HepG2 (cell line): ENCODE data around the gene CBX7. TPM values are rescaled to one million over a fixed set of nuclear protein-coding genes. Genes with fewer than 3 reads are reported as not detected.

Source experiments
- ATAC-seq: fragments of 200-7000 bp; cut with Tn5 transposase; 3 replicates; pipeline ENCODE4 v1.9.1; 2020; ENCODE audit warnings: mild to moderate bottlenecking, moderate library complexity
- BruUV-seq: library from RNA; stranded (reverse); fragments of 400-500 nt; replicated peaks from 2 replicates; lab custom pipeline; 2021; lab: Mats Ljungman, UMichigan
- CTCF ChIA-PET: fragments of 300-600 bp; formaldehyde crosslinking; extraction: SDS; loops from one replicate; lab custom pipeline; 2021; ENCODE audit warnings: low total read pairs, inconsistent platforms, low intra/inter-chr PET ratio; lab: Yijun Ruan, JAX
- POLR2A ChIA-PET: fragments of 350-600 bp; sonication (Branson Sonifier 250); formaldehyde crosslinking; loops from one replicate; lab custom pipeline; 2020; ENCODE audit warnings: antibody characterized with exemption, inconsistent platforms; lab: Yijun Ruan, JAX
- DNase-seq: peaks from one replicate; pipeline ENCODE4 v3.0.0-alpha.2; 2015; ENCODE audit warnings: low spot score
- FAIRE-seq: peaks from 3 replicates; lab custom pipeline; 2011; peaks lifted over from hg19 to GRCh38; lab: Jason Lieb, UNC
- H2AFZ ChIP-seq: one replicate; pipeline ENCODE4 v1.6.1; 2011; ENCODE audit warnings: low read length, inconsistent platforms
- H3K27ac ChIP-seq: fragments of 300-600 bp; 3 replicates; pipeline ENCODE4 v1.8.0; 2011; ENCODE audit warnings: mixed run types, mild to moderate bottlenecking, mixed read lengths, low read length, inconsistent platforms; ENCODE audit not compliant: insufficient read depth; ENCODE audit errors: extremely low read length
- H3K27me3 ChIP-seq, 2 experiments: fragments of 200-600 bp in 1 of 2; 2 replicates in 1 of 2; 3 replicates in 1 of 2; pipeline versions ENCODE4 v1.6.0 to v1.8.0; 2011; ENCODE audit warnings: low read length in 2 of 2, mild to moderate bottlenecking in 2 of 2, moderate library complexity in 2 of 2, inconsistent platforms in 1 of 2; ENCODE audit not compliant: insufficient read depth in 2 of 2, control insufficient read depth in 1 of 2
- H3K36me3 ChIP-seq, 2 experiments: fragments of 200-600 bp in 1 of 2; replicated peaks in 1 of 2; 2 replicates in 1 of 2; 3 replicates in 1 of 2; pipeline versions ENCODE4 v1.5.1 to v1.8.0; 2011; ENCODE audit warnings: low read length in 2 of 2, inconsistent platforms in 1 of 2; ENCODE audit not compliant: insufficient read depth in 2 of 2, control insufficient read depth in 1 of 2
- H3K4me1 ChIP-seq: 2 replicates; pipeline ENCODE4 v1.5.1; 2012; ENCODE audit warnings: low read length, inconsistent platforms; ENCODE audit not compliant: insufficient read depth
- H3K4me2 ChIP-seq: 2 replicates; pipeline ENCODE4 v1.6.0; 2011; ENCODE audit warnings: low read depth, low read length, inconsistent platforms
- H3K4me3 ChIP-seq, 3 experiments: fragments of 200-600 bp in 1 of 3; sonication (generic), shearing (Covaris generic) in 1 of 3; replicated peaks in 1 of 3; 2 replicates each; pipeline ENCODE4 v1.5.1; 2011 to 2016; ENCODE audit warnings: low read length in 3 of 3, inconsistent platforms in 2 of 3, low read depth in 2 of 3, mild to moderate bottlenecking in 2 of 3, control low read depth in 1 of 3, mixed read lengths in 1 of 3; ENCODE audit not compliant: insufficient read depth in 1 of 3
- H3K79me2 ChIP-seq: one replicate; pipeline ENCODE4 v1.6.1; 2011; ENCODE audit warnings: low read length, inconsistent platforms; ENCODE audit not compliant: insufficient read depth
- H3K9ac ChIP-seq: 2 replicates; pipeline ENCODE4 v1.6.0; 2011; ENCODE audit warnings: mild to moderate bottlenecking, low read depth, low read length, inconsistent platforms; ENCODE audit not compliant: insufficient read depth
- H3K9me3 ChIP-seq: 2 replicates; pipeline ENCODE4 v1.5.1; 2012; ENCODE audit warnings: mild to moderate bottlenecking, low read length
- H4K20me1 ChIP-seq: 2 replicates; pipeline ENCODE4 v1.6.0; 2011; ENCODE audit warnings: inconsistent platforms, mild to moderate bottlenecking, low read length, moderate library complexity; ENCODE audit not compliant: insufficient read depth
- FOXK1 ChIP-seq: sonication (generic); formaldehyde crosslinking; IDR thresholded peaks from 2 replicates; pipeline ENCODE4 v1.4.0; 2020; ENCODE audit warnings: low read depth, missing genetic modification reagents, borderline replicate concordance
- GABPA ChIP-seq, 2 experiments: IDR thresholded peaks; 2 replicates each; pipeline ENCODE4 v1.6.1; 2011 to 2016; ENCODE audit warnings: low read depth in 2 of 2, low read length in 1 of 2, missing biosample characterization in 1 of 2, missing genetic modification characterization in 1 of 2
- HIC2 ChIP-seq: sonication (generic); formaldehyde crosslinking; IDR thresholded peaks from 2 replicates; pipeline ENCODE4 v1.9.0; 2022; ENCODE audit warnings: low read depth, missing genetic modification reagents
- HIVEP1 ChIP-seq: sonication (generic); formaldehyde crosslinking; IDR thresholded peaks from 2 replicates; pipeline ENCODE4 v1.4.0; 2020; ENCODE audit warnings: mild to moderate bottlenecking, missing genetic modification reagents
- HNRNPL ChIP-seq: fragments of 200-400 bp; formaldehyde crosslinking; IDR thresholded peaks from 2 replicates; pipeline ENCODE4 v1.6.1; 2017; ENCODE audit warnings: mild to moderate bottlenecking, low read depth, low read length
- NR2F6 ChIP-seq, 2 experiments: IDR thresholded peaks; 2 replicates each; pipeline ENCODE4 v1.6.1; 2016; ENCODE audit warnings: antibody characterized with exemption in 1 of 2, mild to moderate bottlenecking in 1 of 2
- SRSF4 ChIP-seq: fragments of 200-400 bp; formaldehyde crosslinking; IDR thresholded peaks from one replicate; pipeline ENCODE4 v1.6.1; 2018; ENCODE audit warnings: mild to moderate bottlenecking, low read depth, low read length, moderate library complexity; ENCODE audit not compliant: poor library complexity, severe bottlenecking
- TGIF2 ChIP-seq: IDR thresholded peaks from 2 replicates; pipeline ENCODE4 v1.6.1; 2016; ENCODE audit warnings: control low read depth, missing compliant biosample characterization
- TMF1 ChIP-seq: sonication (generic); formaldehyde crosslinking; IDR thresholded peaks from 2 replicates; pipeline ENCODE4 v1.8.1; 2022; ENCODE audit warnings: low read depth, missing genetic modification reagents
- YEATS2 ChIP-seq: sonication (generic); formaldehyde crosslinking; IDR thresholded peaks from 2 replicates; pipeline ENCODE4 v1.4.0; 2020; ENCODE audit warnings: missing genetic modification reagents, borderline replicate concordance
- ZBTB42 ChIP-seq: sonication (generic); formaldehyde crosslinking; IDR thresholded peaks from 2 replicates; pipeline ENCODE4 v1.5.0; 2020; ENCODE audit warnings: mild to moderate bottlenecking, missing genetic modification reagents
- ZNF564 ChIP-seq: sonication (generic); formaldehyde crosslinking; IDR thresholded peaks from 2 replicates; pipeline ENCODE4 v1.8.1; 2023; ENCODE audit warnings: mild to moderate bottlenecking, missing genetic modification reagents
- ZNF569 ChIP-seq: sonication (generic); formaldehyde crosslinking; IDR thresholded peaks from 2 replicates; pipeline ENCODE4 v1.5.0; 2020; ENCODE audit warnings: mild to moderate bottlenecking, missing genetic modification reagents, moderate library complexity, borderline replicate concordance
- WGBS: methylation state at CpG from one replicate; pipeline ENCODE4 v1.1.6; 2017; ENCODE audit warnings: low lambda C conversion rate; 5-methylcytosine and 5-hydroxymethylcytosine counted together
- in situ Hi-C: cut with HindIII; loops from 2 replicates; pipeline ENCODE4 v1.10.0; 2017; ENCODE audit warnings: low pct_unique_long_range_greater_than_20kb; ENCODE audit not compliant: extremely low pct_ligation_motif_present
- intact Hi-C: fragments of 100-400 bp; cut with micrococcal nuclease; formaldehyde crosslinking; loops from one replicate; pipeline ENCODE4 v1.10.0; 2022; ENCODE audit not compliant: unreplicated experiment
- polyA plus RNA-seq, 8 experiments: library from polyadenylated mRNA; depleted of rRNA in 3 of 8; stranded (reverse) in 7 of 8; unstranded in 1 of 8; fragments of >200 nt; fragmentation: Illumina TruSeq in 4 of 8; extraction: Trizol in 4 of 8; gene quantifications; 2 replicates each; pipeline versions ENCODE4 v1.2.1 to v1.2.3, GENCODE V29; 2011 to 2016; ENCODE audit warnings: low read depth in 4 of 8, missing spikeins in 1 of 8, mixed read lengths in 1 of 8; ENCODE audit not compliant: insufficient read depth in 1 of 8
- total RNA-seq, 5 experiments: library from RNA; depleted of rRNA; stranded (reverse); fragments of >200 nt; fragmentation: Illumina TruSeq; extraction: Trizol; gene quantifications; 2 replicates each; pipeline ENCODE4 v1.2.3, GENCODE V29; 2016; ENCODE audit warnings: low read depth in 1 of 5
- TF ChIP-seq, protein P1 (sequence below): sonication (generic); formaldehyde crosslinking; conservative IDR thresholded peaks from 2 replicates; pipeline ENCODE4 v1.4.0; 2020; ENCODE audit warnings: mild to moderate bottlenecking, missing genetic modification reagents, moderate library complexity
- TF ChIP-seq, protein P2 (sequence below): sonication (generic); formaldehyde crosslinking; IDR thresholded peaks from 2 replicates; pipeline ENCODE4 v1.4.0; 2020; ENCODE audit warnings: missing genetic modification reagents

The CBX7 gene
- total and polyA plus RNA-seq, 2 of the 13 experiments (the other 11 are each of a cell fraction or from before 2014, with no cell fraction given) = 0.35 to 4.9 TPM

DNA sequence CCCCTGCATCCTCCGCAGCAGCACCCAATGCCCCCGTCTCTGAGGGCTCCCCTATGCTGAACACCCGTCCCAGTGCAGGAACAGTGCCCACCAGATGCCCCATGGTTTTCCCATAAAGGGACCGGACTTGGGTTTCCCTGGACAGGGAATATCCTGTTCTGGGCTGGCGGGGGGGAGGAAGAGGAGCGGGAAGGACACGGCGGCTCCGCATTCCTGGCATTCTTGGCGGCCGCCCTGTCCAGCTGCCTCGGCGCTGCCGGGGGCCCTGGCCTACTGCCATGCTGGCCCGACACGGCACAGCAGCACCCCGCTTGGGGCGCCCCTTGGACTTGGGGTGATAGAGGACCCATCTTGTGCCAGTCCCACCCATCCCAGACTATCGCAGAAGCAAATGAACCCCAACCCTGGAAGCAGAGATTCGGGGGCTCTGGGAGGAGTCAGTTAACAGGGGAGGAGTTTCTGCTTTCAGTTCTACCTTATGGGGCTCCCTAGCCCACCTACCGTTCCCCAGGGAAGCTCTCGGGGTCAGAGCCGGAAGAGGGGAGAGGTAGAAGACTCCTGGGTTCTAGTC lies 23.7 kb upstream of the CBX7 start (continued):
- TF ChIP-seq, protein P1, sequence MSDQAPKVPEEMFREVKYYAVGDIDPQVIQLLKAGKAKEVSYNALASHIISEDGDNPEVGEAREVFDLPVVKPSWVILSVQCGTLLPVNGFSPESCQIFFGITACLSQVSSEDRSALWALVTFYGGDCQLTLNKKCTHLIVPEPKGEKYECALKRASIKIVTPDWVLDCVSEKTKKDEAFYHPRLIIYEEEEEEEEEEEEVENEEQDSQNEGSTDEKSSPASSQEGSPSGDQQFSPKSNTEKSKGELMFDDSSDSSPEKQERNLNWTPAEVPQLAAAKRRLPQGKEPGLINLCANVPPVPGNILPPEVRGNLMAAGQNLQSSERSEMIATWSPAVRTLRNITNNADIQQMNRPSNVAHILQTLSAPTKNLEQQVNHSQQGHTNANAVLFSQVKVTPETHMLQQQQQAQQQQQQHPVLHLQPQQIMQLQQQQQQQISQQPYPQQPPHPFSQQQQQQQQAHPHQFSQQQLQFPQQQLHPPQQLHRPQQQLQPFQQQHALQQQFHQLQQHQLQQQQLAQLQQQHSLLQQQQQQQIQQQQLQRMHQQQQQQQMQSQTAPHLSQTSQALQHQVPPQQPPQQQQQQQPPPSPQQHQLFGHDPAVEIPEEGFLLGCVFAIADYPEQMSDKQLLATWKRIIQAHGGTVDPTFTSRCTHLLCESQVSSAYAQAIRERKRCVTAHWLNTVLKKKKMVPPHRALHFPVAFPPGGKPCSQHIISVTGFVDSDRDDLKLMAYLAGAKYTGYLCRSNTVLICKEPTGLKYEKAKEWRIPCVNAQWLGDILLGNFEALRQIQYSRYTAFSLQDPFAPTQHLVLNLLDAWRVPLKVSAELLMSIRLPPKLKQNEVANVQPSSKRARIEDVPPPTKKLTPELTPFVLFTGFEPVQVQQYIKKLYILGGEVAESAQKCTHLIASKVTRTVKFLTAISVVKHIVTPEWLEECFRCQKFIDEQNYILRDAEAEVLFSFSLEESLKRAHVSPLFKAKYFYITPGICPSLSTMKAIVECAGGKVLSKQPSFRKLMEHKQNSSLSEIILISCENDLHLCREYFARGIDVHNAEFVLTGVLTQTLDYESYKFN (CRISPR knock-in tag) = no peak; the same call in 1 of the 2 replicates
- TF ChIP-seq SRSF4 = no peak
- TF ChIP-seq, protein P2, sequence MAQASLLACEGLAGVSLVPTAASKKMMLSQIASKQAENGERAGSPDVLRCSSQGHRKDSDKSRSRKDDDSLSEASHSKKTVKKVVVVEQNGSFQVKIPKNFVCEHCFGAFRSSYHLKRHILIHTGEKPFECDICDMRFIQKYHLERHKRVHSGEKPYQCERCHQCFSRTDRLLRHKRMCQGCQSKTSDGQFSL (CRISPR knock-in tag) = no peak
- TF ChIP-seq GABPA (IDR thresholded peaks at IDR 0.05; ENCODE audit: low read depth, low read length) = no peak
- TF ChIP-seq GABPA (CRISPR knock-in tag; IDR thresholded peaks at IDR 0.05; ENCODE audit: low read depth) = peak; percentile 53; the same call in 1 of the 2 replicates
- no peak for TF ChIP-seq YEATS2 (CRISPR knock-in tag)

- POLR2A ChIA-PET = interaction anchor here (0.7 to 6.1 kb wide), 5 partner anchors 9 to 143 kb away, joined by 3 to 72 read pairs (median 7); partner anchors contain the start of gene RPL3
- intact Hi-C loops (loop anchor here (10.0 kb wide), 1 partner anchor 69 kb away; the partner anchor contains the start of gene PDGFB), in situ Hi-C loops (loop anchor here (5.0 kb wide), 1 partner anchor 67 kb away; the partner anchor contains the start of gene PDGFB)
- ATAC-seq (peak; percentile 11), FAIRE-seq (no peak), DNase-seq (no peak)
- CTCF ChIA-PET = no interaction called here
- H3K36me3 ChIP-seq = no peaks in the 10 kb centered on the region
- peak overlapping the region; percentile 61 for H3K9ac ChIP-seq
- no TSS peak for BruUV-seq
- H3K27ac ChIP-seq = peak overlapping the region; percentile 61
- H3K4me1 ChIP-seq = peaks cover 90% of the 10 kb centered on the region
- no peaks in the 10 kb centered on the region for H3K9me3 ChIP-seq
- H3K4me2 ChIP-seq = peak overlapping the region; percentile 73
- no peaks in the 10 kb centered on the region for H3K27me3 ChIP-seq
- peak overlapping the region in 1 of 3 experiments; percentile 30; a peak in 1 of 6 replicates for H3K4me3 ChIP-seq
- WGBS = 64% methylated on average over 10 of the region's 18 CpGs
- H4K20me1 ChIP-seq = no peaks in the 10 kb centered on the region
- H2AFZ ChIP-seq = no peak overlapping the region
- no peaks in the 10 kb centered on the region for H3K79me2 ChIP-seq
- TF ChIP-seq ZNF569 (CRISPR knock-in tag) (no peak), HIC2 (CRISPR knock-in tag) (peak; percentile 77; the same call in 1 of the 2 replicates), TMF1 (CRISPR knock-in tag) (no peak), TGIF2 (no peak), HNRNPL (peak; percentile 52; the same call in 1 of the 2 replicates), ZNF564 (0 out of 2 replicates have a peak, but pooled peaks have one; percentile 39), FOXK1 (CRISPR knock-in tag) (0 out of 2 replicates have a peak, but pooled peaks have one; percentile 12), HIVEP1 (no peak), NR2F6 (IDR thresholded peaks at IDR 0.05) (no peak), NR2F6 (CRISPR knock-in tag; IDR thresholded peaks at IDR 0.05) (no peak), ZBTB42 (no peak)
Observed at GRCh38 chr22:39175353-39176142, 23.1 kb upstream of the CBX7 start.
